Bronchial epithelial cell (primary cell): ENCODE measurements around the gene TMOD2. TPM values are rescaled to one million over a fixed set of nuclear protein-coding genes. Genes with fewer than 3 reads are reported as not detected.

Experiments
- DNase-seq: peaks from one replicate; pipeline ENCODE4 v3.0.0-alpha.2; 2010; ENCODE audit warnings: low read depth
- FAIRE-seq: peaks from 2 replicates; lab custom pipeline; 2011; peaks lifted over from hg19 to GRCh38; lab: Jason Lieb, UNC
- H3K27me3 ChIP-seq: 2 replicates; pipeline ENCODE4 v1.5.1; 2011; ENCODE audit warnings: low read length; ENCODE audit not compliant: control insufficient read depth, insufficient read depth
- H3K36me3 ChIP-seq: 2 replicates; pipeline ENCODE4 v1.5.1; 2011; ENCODE audit warnings: low read length; ENCODE audit not compliant: control insufficient read depth, insufficient read depth
- H3K4me3 ChIP-seq: 2 replicates; pipeline ENCODE4 v1.5.1; 2011; ENCODE audit warnings: mild to moderate bottlenecking, low read depth, low read length, control low read depth
- CTCF ChIP-seq: IDR thresholded peaks from 2 replicates; pipeline ENCODE4 v1.5.1; 2011; ENCODE audit warnings: mild to moderate bottlenecking, moderate library complexity, low read length, control low read depth, inconsistent platforms; ENCODE audit not compliant: insufficient read depth, severe bottlenecking
- total RNA-seq: library from RNA; depleted of rRNA; stranded (reverse); fragments of >200 nt; gene quantifications from 2 replicates; pipeline ENCODE4 v1.2.1, GENCODE V29; 2014

Gene TMOD2
- total RNA-seq, 1 donor from 2014 or later, result 2.1 TPM

DNA sequence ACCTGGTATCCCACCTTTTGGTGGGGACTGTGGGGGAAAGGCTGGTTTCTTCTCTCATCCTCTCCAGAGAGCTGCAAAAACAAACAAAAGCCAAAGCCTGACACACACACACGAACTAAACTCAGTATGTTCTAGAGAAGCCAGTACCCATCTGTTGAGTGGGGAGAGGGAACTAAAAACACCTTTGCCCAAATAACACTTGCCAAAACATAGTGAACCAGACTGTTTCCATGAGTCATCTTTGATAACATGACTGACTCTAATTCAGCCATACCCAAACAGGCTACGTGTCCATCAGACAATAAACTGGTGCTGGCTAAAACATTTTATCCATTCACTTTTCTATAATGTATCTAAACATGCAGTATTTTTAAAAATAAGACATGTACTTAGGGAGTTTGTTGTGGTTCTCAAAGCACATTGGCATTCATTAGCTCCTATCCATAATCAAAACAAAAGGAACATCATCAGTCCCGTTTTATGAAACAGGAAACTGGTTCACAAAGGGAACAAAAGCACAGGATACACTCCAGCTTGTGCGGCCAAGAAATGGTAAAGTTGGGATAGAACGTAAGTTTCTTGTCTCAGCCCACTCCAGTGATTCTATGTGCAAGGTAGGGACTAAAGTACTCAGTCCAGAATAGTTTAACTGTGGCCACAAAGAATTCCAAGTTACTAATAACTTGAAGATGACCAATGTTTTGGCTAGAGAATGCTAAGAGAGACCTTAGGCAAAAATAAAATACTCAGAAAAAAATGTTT, 30.0 kb upstream of the TMOD2 start:
- no peak for TF ChIP-seq CTCF
- Histone ChIP-seq H3K36me3 (no peaks in the 10 kb centered on the region), H3K4me3 (no peak overlapping the region), H3K27me3 (no peaks in the 10 kb centered on the region)
- peak; percentile 50 for DNase-seq
- FAIRE-seq, result no peak

DNA sequence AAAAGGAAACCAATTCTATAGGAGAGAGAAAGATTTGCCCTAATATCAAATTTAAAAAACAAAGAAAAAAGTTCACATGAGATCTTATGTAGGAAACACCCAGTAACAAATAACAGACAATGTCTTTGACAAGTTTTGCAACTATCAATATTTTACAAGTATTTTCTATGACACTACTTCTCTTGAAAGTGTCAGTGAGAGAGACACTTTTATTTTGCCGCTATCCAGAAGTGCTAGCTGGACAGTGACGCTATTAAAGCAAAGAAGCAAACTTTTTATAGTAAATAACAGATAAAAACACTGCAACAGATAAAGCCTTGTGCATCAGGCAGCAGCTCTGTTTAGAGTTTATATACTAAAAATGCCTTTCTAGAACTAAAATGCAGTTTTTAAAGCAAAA, 27.2 kb upstream of the TMOD2 start:
- Histone ChIP-seq H3K4me3 (no peak overlapping the region), H3K27me3 (no peaks in the 10 kb centered on the region), H3K36me3 (no peaks in the 10 kb centered on the region)
- no peak for DNase-seq
- no peak for TF ChIP-seq CTCF
- no peak for FAIRE-seq

DNA sequence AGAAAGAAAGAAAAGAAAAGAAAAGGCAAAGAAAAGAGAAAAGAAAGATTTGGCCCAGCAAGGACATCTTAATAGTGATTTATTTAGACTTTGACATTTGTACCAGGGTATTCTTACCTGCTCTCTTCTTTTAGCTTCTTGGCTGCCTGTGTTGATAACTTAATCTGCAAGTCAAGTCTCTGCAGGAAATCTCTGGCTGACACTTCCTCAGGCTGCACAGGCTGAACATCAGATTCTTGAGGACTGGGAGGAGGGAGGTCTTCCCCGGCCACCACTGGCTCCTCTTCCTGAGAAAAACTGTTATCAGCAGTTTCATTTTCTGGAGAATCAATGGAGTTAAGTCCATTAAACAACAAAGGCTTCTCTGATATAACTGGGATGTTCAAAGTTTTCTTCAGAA, 26.7 kb upstream of the TMOD2 start:
- Histone ChIP-seq H3K4me3 (no peak overlapping the region), H3K36me3 (no peaks in the 10 kb centered on the region), H3K27me3 (no peaks in the 10 kb centered on the region)
- DNase-seq (no peak), FAIRE-seq (no peak)
- no peak for TF ChIP-seq CTCF

DNA sequence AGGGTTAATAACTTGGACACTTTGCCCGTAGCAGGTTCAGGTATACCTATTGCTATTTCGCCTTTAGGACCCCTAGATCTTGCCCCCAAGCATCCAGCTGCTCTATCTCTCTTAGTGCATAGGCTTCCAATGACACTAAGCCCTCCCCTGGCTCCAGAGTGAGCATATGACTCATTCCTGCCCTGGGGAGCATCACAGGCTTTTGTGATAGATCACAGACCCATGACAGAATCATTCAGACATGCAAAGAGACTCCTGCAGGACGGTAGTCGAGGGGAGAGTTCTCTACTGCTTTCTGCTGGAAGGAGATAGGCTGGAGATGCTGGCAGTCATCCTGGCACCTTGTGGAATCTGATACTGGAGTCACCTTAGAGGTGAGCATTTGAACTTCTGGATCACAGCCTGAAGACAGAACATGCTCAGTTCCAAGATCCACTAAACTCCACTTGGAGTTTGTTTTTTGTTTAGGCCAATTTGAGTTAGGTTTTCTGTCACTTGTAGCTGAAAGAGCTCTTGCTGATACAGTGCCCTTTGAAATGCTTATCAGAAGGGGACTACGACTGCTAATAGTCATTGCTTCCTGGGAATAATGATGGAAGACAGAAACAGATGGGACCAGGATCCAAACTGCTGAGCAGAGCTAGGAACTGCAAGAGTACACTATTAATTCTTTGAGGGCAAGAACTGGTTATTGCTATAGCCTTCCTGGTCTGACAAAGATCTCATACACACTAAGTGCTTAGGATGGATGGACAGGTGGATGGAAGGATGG, 24.9 kb upstream of the TMOD2 start:
- Histone ChIP-seq H3K36me3 (no peaks in the 10 kb centered on the region), H3K27me3 (no peaks in the 10 kb centered on the region), H3K4me3 (no peak overlapping the region)
- FAIRE-seq (peak; percentile 76), DNase-seq (peak; percentile 95)
- no peak for TF ChIP-seq CTCF

- H3K36me3 ChIP-seq, result no peaks in the 10 kb centered on the region
- H3K27me3 ChIP-seq, result no peaks in the 10 kb centered on the region
- DNase-seq (no peak), FAIRE-seq (no peak)
- peak; percentile 22 for TF ChIP-seq CTCF
- H3K4me3 ChIP-seq, result no peak overlapping the region
These were observed 24.1 kb upstream of the TMOD2 start for GRCh38 chr15:51727141-51727897.
